Fibroblast of pulmonary artery (primary cell): ENCODE measurements around the gene MAP3K3.

Experiments
- DNase-seq: peaks from one replicate; pipeline ENCODE4 v3.0.0-alpha.2; 2010; ENCODE audit warnings: low read depth
- H3K4me3 ChIP-seq: replicated peaks from 2 replicates; pipeline ENCODE4 v1.5.1; 2011; ENCODE audit warnings: low read depth, mild to moderate bottlenecking, control low read depth, low read length, moderate library complexity
- TF ChIP-seq, protein P1 (sequence below): IDR thresholded peaks from 2 replicates; pipeline ENCODE4 v1.5.1; 2011; ENCODE audit warnings: mild to moderate bottlenecking, control low read depth, low read length, inconsistent platforms; ENCODE audit errors: missing control alignments

MAP3K3 gene

GRCh38 chr17:63589646-63590045 lies 32.6 kb upstream of the MAP3K3 start:
- no peak overlapping the region for H3K4me3 ChIP-seq
- TF ChIP-seq, protein P1, sequence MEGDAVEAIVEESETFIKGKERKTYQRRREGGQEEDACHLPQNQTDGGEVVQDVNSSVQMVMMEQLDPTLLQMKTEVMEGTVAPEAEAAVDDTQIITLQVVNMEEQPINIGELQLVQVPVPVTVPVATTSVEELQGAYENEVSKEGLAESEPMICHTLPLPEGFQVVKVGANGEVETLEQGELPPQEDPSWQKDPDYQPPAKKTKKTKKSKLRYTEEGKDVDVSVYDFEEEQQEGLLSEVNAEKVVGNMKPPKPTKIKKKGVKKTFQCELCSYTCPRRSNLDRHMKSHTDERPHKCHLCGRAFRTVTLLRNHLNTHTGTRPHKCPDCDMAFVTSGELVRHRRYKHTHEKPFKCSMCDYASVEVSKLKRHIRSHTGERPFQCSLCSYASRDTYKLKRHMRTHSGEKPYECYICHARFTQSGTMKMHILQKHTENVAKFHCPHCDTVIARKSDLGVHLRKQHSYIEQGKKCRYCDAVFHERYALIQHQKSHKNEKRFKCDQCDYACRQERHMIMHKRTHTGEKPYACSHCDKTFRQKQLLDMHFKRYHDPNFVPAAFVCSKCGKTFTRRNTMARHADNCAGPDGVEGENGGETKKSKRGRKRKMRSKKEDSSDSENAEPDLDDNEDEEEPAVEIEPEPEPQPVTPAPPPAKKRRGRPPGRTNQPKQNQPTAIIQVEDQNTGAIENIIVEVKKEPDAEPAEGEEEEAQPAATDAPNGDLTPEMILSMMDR, result no peak
- DNase-seq, result no peak

DNA sequence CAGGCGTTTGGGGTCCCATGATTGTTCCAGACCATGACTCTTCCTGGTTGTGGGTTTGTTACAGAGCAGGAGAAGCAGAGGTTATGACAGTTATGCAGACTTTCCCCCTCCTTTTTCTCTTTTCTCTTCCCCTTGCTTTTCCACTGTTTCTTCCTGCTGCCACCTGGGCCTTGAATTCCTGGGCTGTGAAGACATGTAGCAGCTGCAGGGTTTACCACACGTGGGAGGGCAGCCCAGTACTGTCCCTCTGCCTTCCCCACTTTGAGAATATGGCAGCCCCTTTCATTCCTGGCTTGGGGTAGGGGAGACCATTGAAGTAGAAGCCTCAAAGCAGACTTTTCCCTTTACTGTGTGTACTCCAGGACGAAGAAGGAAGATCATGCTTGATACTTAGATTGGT lies 29.4 kb upstream of the MAP3K3 start:
- no peak for DNase-seq
- TF ChIP-seq, protein P1, result no peak
- no peak overlapping the region for H3K4me3 ChIP-seq

GRCh38 chr17:63595132-63595531 lies 27.1 kb upstream of the MAP3K3 start:
- no peak overlapping the region for H3K4me3 ChIP-seq
- TF ChIP-seq, protein P1, result no peak
- no peak for DNase-seq

DNA sequence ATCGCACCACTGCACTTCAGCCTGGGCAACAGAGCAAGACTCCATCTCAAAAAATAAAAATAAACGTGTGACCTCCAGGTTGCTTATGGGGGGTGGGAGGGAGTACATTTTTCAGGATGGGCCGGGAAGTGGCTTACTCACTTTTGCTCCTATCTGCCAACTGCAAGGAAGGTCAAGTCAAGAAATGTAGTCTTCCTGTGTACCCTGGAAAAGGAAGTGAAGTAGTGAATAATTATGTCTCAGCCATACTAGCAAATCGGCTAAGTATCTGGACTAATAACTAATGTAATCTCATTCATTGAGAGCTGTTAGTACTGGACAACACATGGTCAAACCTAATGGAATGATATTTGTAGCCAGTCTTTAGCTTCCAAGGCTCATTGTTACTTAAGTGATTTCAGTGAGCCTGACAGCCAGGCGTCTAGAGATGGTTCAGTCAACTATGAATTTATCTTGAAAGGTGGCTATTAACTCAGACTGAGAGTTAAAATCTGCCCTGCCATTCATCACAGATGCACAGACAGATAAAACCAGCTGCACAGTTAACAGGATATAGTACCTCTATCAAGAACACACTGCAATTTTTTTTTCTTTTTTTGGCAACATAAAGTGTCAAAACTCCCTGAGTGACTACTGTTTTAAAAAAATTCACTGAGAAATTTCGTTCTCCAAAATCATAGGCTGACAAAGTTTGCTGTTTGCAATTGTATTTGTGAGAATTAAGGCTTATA lies 25.2 kb upstream of the MAP3K3 start:
- TF ChIP-seq, protein P1, result no peak
- peak; percentile 6 for DNase-seq
- no peak overlapping the region for H3K4me3 ChIP-seq

- H3K4me3 ChIP-seq, result no peak overlapping the region
- DNase-seq, result no peak
- TF ChIP-seq, protein P1, result no peak
Observed at GRCh38 chr17:63598281-63598680, 23.9 kb upstream of the MAP3K3 start.

DNA sequence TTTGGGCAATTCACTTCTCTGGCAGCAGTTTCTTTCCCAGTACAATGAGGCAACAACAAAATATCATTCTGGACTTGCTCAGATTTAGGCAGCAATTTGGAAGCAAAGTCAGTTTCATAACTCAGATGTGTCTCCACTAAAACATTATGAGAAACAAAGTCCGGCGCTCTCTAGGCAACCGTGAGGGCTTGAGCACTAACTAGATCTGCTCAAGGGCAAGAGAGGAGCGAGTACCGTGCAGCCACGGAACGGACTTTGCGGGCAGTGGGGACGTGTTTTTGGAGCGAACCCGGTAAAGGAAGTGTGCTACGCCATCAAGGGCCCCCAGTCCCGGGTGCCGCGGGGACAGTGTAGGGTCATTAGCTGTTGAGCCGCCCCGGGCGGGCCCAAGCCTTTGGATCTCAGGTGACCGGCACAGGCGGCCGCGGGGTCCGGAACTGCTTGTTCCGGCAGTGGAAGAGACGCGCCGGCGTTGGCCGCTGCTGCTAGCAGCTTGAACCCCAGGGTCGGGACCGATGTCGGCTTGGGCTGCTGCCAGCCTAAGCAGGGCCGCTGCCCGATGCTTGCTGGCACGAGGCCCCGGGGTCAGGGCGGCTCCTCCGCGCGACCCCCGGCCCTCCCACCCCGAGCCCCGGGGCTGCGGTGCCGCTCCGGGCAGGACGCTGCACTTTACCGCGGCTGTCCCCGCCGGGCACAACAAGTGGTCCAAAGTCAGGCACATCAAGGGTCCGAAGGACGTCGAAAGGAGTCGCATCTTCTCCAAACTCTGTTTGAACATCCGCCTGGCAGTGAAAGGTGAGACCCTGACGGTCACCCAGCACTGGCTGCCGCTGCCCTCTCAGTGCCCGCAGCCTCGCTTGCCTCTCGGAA lies 21.4 kb upstream of the MAP3K3 start, which contains the start of gene TACO1:
TACO1 (plus strand) TSS at position 327 of the 870 bp plus-strand sequence; CDS start at position 516, 189 bp downstream.
- peak; percentile 87 for DNase-seq
- H3K4me3 ChIP-seq, result peak within 1 kb of the TSS; percentile 87
- TF ChIP-seq, protein P1, result no peak
